Activated CD8-positive, alpha-beta memory T cell treated with anti-CD3 and anti-CD28 coated beads, Interleukin-2, amount 50 U/mL, for 24 hours (primary cell): Measurements from ENCODE around the gene TLR8.
"Not testable (repeated sequence)": the region's sequence is repeated elsewhere in the genome, so short reads cannot be mapped to it uniquely, and the experiment has no call there.

ENCODE experiments used
- DNase-seq: peaks from one replicate; pipeline ENCODE4 v3.0.0-alpha.2; 2020; ENCODE audit errors: extremely low read depth

The TLR8 gene

GRCh38 chrX:12898073-12898472 is 8.3 kb upstream of the TLR8 start:
- no peak for DNase-seq

DNA sequence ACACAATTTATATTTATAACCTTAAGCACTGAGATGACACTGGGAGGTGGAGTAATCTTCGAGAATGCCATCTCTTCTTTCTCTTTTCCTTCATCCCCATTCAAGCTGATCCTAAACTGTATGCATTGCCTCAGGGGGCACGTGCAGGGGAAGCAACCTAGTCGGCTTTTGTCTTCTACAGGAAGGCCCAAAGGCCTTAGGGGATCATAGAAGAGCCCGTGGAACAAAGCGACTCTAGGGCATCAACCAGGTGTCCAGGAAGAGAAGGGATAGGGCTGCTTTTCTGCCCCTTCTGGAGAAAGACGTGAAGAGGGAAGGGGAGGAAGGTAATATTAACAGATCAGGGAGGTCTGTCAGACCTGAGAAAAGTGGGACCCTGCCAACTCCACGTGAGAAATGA is 6.9 kb upstream of the TLR8 start:
- DNase-seq = no peak

- DNase-seq = peak; percentile 14
Measured at GRCh38 chrX:12901486-12901885, 4.9 kb upstream of the TLR8 start.

- no peak for DNase-seq
Measured at GRCh38 chrX:12903646-12904045, 2.8 kb upstream of the TLR8 start.

GRCh38 chrX:12910423-12911121 is 4.2 kb downstream of the TLR8 start:
- DNase-seq = no peak

DNA sequence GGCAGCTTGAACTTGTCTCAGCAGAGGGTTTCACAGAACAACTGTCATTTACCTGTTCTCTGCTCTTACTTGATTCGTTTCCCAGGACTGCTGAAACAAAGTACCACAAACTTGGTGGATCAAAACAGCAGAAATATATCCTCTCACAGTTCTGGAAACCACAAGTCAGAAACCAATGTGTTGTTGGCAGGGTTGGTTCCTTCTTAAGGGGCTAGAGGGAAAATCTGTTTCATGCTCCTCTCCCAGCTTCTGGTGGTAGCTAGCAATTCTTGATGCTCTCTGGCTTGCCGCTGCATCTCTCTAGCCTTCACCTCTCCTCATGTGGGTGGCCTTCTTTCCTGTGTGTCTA is 4.7 kb downstream of the TLR8 start:
- DNase-seq = no peak

DNA sequence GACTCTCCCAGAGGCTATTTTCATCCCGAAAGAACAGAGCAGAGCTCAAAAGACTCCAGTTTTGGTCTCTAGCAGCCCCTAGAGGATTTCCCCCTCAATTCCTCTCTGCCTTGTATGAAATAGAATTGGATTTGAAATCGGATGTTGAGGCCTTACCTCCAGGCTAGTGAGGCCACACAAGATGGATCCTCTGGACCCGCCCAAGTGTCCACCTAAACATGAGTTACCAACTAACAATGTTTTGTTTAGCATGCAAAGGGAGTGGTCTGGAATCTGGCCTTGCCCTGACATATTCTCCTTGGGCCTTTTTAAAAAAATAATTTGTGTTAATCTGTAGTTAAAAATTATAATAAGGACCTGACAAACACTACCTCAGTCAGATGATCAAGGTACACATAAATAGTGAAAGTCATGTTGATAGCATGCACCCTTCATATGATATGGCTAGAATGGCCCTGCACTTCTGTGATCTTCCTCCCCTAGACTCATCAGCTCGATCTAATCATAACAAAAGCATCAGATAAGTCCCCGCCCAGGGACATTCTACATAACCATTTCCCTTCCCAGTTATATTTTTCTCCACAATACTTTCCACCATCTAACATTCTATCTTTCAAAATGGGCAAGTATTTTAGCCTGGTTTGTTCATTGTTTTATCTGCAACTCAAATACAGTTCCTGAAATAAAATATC is 6.5 kb downstream of the TLR8 start:
- DNase-seq = no peak

DNA sequence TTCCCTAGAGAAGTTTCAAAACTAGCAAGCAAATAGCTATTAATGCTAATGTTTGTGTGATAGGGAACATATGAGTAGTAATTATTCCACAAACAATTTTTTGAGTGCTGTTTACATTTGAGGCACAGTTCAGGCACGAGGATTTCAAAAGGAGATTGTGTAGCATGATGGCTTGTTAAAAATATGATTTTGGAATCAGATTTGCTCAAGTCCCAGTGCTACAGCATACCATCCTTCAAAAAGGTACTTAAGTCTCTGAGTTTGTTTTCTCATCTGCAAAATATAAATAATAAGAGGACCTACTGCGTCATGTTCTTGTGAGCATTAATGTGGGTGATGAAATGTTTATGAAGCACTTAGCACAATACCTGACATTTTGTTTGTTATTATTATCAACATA is 11.3 kb downstream of the TLR8 start:
- no peak for DNase-seq

DNA sequence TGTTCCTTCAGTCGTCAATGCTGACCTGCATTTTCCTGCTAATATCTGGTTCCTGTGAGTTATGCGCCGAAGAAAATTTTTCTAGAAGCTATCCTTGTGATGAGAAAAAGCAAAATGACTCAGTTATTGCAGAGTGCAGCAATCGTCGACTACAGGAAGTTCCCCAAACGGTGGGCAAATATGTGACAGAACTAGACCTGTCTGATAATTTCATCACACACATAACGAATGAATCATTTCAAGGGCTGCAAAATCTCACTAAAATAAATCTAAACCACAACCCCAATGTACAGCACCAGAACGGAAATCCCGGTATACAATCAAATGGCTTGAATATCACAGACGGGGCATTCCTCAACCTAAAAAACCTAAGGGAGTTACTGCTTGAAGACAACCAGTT is 12.6 kb downstream of the TLR8 start:
- no peak for DNase-seq

GRCh38 chrX:12919620-12920019 is 13.2 kb downstream of the TLR8 start:
- no peak for DNase-seq

GRCh38 chrX:12920990-12921389 is 14.6 kb downstream of the TLR8 start:
- no peak for DNase-seq

DNA sequence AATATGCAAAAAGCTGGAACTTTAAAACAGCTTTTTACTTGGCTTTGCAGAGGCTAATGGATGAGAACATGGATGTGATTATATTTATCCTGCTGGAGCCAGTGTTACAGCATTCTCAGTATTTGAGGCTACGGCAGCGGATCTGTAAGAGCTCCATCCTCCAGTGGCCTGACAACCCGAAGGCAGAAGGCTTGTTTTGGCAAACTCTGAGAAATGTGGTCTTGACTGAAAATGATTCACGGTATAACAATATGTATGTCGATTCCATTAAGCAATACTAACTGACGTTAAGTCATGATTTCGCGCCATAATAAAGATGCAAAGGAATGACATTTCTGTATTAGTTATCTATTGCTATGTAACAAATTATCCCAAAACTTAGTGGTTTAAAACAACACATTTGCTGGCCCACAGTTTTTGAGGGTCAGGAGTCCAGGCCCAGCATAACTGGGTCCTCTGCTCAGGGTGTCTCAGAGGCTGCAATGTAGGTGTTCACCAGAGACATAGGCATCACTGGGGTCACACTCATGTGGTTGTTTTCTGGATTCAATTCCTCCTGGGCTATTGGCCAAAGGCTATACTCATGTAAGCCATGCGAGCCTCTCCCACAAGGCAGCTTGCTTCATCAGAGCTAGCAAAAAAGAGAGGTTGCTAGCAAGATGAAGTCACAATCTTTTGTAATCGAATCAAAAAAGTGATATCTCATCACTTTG is 15.6 kb downstream of the TLR8 start:
- no peak for DNase-seq

DNA sequence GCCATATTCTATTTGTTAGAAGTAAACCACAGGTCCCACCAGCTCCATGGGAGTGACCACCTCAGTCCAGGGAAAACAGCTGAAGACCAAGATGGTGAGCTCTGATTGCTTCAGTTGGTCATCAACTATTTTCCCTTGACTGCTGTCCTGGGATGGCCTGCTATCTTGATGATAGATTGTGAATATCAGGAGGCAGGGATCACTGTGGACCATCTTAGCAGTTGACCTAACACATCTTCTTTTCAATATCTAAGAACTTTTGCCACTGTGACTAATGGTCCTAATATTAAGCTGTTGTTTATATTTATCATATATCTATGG is 16.1 kb downstream of the TLR8 start:
- DNase-seq = no peak

- no peak for DNase-seq
Measured at GRCh38 chrX:12929701-12930100, 23.3 kb downstream of the TLR8 start.

GRCh38 chrX:12930150-12930549 is 23.7 kb downstream of the TLR8 start:
- DNase-seq = no peak

- no peak for DNase-seq
Measured at GRCh38 chrX:12932244-12932643, 25.8 kb downstream of the TLR8 start.

- no peak for DNase-seq
Measured at GRCh38 chrX:12934850-12935249, 28.4 kb downstream of the TLR8 start.

DNA sequence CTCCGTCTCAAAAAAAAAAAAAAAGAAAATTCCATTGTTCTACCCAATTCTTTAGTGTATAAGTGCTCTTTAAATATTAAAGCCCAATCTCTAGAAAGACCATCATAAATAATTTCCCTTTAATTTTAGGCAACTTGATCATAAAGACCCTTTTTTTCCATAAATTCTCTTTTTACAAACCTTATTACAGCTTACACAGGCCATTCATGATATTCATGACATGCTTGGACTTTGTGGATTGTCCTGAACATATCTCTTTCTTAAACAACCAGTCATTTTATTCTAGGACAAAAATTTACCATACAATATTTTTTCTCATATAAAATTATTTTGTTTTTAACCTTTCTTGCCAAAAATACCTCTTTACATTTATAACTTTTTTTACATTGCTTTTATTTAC is 30.5 kb downstream of the TLR8 start:
- no peak for DNase-seq

GRCh38 chrX:12940471-12940870 is 34.1 kb downstream of the TLR8 start:
- not testable (repeated sequence) for DNase-seq

DNA sequence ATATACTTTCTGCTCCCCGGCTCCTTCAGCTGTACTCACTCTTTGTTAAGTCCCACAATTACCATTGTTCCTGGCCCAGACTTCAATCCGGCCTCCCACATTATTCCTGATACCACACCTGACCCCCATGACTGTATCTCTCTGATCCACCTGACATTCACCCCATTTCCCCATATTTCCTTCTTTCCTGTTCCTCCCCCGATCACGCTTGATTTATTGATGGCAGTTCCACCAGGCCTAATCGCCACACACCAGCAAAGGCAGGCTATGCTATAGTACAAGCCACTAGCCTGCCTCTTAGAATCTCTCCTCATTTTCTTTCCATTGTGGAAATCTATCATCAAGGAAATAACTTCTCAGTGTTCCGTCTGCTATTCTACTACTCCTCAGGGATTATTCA is 37.2 kb downstream of the TLR8 start:
- DNase-seq = not testable (repeated sequence)

- not testable (repeated sequence) for DNase-seq
Measured at GRCh38 chrX:12944452-12944851, 38.0 kb downstream of the TLR8 start.

- no peak for DNase-seq
Measured at GRCh38 chrX:12945494-12945893, 39.1 kb downstream of the TLR8 start.

DNA sequence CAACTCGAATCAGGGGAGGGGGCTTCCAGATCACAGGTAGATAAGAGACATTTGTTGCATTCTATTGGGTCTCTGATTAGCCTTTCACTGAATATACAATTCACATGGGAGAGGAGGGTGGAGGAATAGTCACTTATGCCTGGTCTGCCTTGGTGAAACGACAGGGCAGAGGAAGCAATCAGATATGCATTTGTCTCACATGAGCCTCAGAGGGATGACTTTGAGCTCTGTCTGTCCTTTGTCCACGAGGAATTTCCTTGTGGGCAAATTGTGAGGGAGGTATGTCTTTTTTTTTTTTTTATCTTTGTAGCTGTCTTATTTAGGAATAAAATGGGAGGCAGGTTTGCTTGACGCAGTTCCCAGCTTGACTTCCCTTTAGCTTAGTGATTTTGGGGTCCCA is 40.0 kb downstream of the TLR8 start:
- DNase-seq = no peak
